ENCODE data around the gene EHMT2.

EHMT2 gene

GRCh38 chr6:31878726-31879125 lies 18.8 kb downstream of the EHMT2 start, which contains the start of gene SLC44A4:
TSS of gene SLC44A4 (minus strand) at chr6:31878997. CDS start at chr6:31878980, 17 bp downstream.
- no peaks in the 10 kb centered on the region for H3K9me3 ChIP-seq (ENCODE audit: control insufficient read depth, insufficient read depth, low read depth, low read length)
- no peak within 1 kb of the TSS for H3K9ac ChIP-seq (ENCODE audit: low read length)
- H3K36me3 ChIP-seq (ENCODE audit: control insufficient read depth, insufficient read depth, low read length) = peaks cover 41% of the 10 kb centered on the region
- no peaks in the 10 kb centered on the region for H3K4me1 ChIP-seq (ENCODE audit: control insufficient read depth, insufficient read depth, low read length)
- no peak within 1 kb of the TSS for H3K4me3 ChIP-seq (ENCODE audit: low read depth, low read length)
- H3K27me3 ChIP-seq (ENCODE audit: control insufficient read depth, insufficient read depth, low read length) = no peaks in the 10 kb centered on the region
- no peak within 1 kb of the TSS for H3K27ac ChIP-seq (ENCODE audit: low read depth, low read length)

GRCh38 chr6:31878222-31878621 lies 19.3 kb downstream of the EHMT2 start:
- no peak overlapping the region for H3K27ac ChIP-seq (ENCODE audit: low read depth, low read length)
- H3K4me3 ChIP-seq (ENCODE audit: low read depth, low read length) = no peak overlapping the region
- no peak overlapping the region for H3K9ac ChIP-seq (ENCODE audit: low read length)
- H3K4me1 ChIP-seq (ENCODE audit: control insufficient read depth, insufficient read depth, low read length) = no peaks in the 10 kb centered on the region
- no peaks in the 10 kb centered on the region for H3K27me3 ChIP-seq (ENCODE audit: control insufficient read depth, insufficient read depth, low read length)
- H3K36me3 ChIP-seq (ENCODE audit: control insufficient read depth, insufficient read depth, low read length) = peaks cover 36% of the 10 kb centered on the region
- H3K9me3 ChIP-seq (ENCODE audit: control insufficient read depth, insufficient read depth, low read depth, low read length) = no peaks in the 10 kb centered on the region

GRCh38 chr6:31877651-31878161 lies 19.8 kb downstream of the EHMT2 start:
- Histone ChIP-seq H3K27me3 (ENCODE audit: control insufficient read depth, insufficient read depth, low read length) (no peaks in the 10 kb centered on the region), H3K27ac (ENCODE audit: low read depth, low read length) (no peak overlapping the region), H3K36me3 (ENCODE audit: control insufficient read depth, insufficient read depth, low read length) (peaks cover 30% of the 10 kb centered on the region), H3K9me3 (ENCODE audit: control insufficient read depth, insufficient read depth, low read depth, low read length) (no peaks in the 10 kb centered on the region), H3K4me1 (ENCODE audit: control insufficient read depth, insufficient read depth, low read length) (no peaks in the 10 kb centered on the region), H3K4me3 (ENCODE audit: low read depth, low read length) (no peak overlapping the region), H3K9ac (ENCODE audit: low read length) (no peak overlapping the region)

- Histone ChIP-seq H3K27me3 (ENCODE audit: control insufficient read depth, insufficient read depth, low read length) (no peaks in the 10 kb centered on the region), H3K9ac (ENCODE audit: low read length) (no peak overlapping the region), H3K9me3 (ENCODE audit: control insufficient read depth, insufficient read depth, low read depth, low read length) (no peaks in the 10 kb centered on the region), H3K36me3 (ENCODE audit: control insufficient read depth, insufficient read depth, low read length) (peaks cover 25% of the 10 kb centered on the region), H3K4me1 (ENCODE audit: control insufficient read depth, insufficient read depth, low read length) (no peaks in the 10 kb centered on the region), H3K27ac (ENCODE audit: low read depth, low read length) (no peak overlapping the region), H3K4me3 (ENCODE audit: low read depth, low read length) (no peak overlapping the region)
Observed at GRCh38 chr6:31877125-31877650, 20.3 kb downstream of the EHMT2 start.

- Histone ChIP-seq H3K27me3 (ENCODE audit: control insufficient read depth, insufficient read depth, low read length) (no peaks in the 10 kb centered on the region), H3K4me3 (ENCODE audit: low read depth, low read length) (no peak overlapping the region), H3K27ac (ENCODE audit: low read depth, low read length) (no peak overlapping the region), H3K4me1 (ENCODE audit: control insufficient read depth, insufficient read depth, low read length) (peaks cover 4% of the 10 kb centered on the region), H3K9ac (ENCODE audit: low read length) (no peak overlapping the region), H3K9me3 (ENCODE audit: control insufficient read depth, insufficient read depth, low read depth, low read length) (no peaks in the 10 kb centered on the region), H3K36me3 (ENCODE audit: control insufficient read depth, insufficient read depth, low read length) (peaks cover 20% of the 10 kb centered on the region)
Observed at GRCh38 chr6:31876357-31876756, 21.1 kb downstream of the EHMT2 start.

- Histone ChIP-seq H3K27ac (ENCODE audit: low read depth, low read length) (no peak overlapping the region), H3K27me3 (ENCODE audit: control insufficient read depth, insufficient read depth, low read length) (no peaks in the 10 kb centered on the region), H3K9me3 (ENCODE audit: control insufficient read depth, insufficient read depth, low read depth, low read length) (no peaks in the 10 kb centered on the region), H3K9ac (ENCODE audit: low read length) (no peak overlapping the region), H3K4me1 (ENCODE audit: control insufficient read depth, insufficient read depth, low read length) (peaks cover 9% of the 10 kb centered on the region), H3K36me3 (ENCODE audit: control insufficient read depth, insufficient read depth, low read length) (peaks cover 15% of the 10 kb centered on the region), H3K4me3 (ENCODE audit: low read depth, low read length) (no peak overlapping the region)
Observed at GRCh38 chr6:31875877-31876276, 21.6 kb downstream of the EHMT2 start.

- Histone ChIP-seq H3K27ac (ENCODE audit: low read depth, low read length) (no peak overlapping the region), H3K36me3 (ENCODE audit: control insufficient read depth, insufficient read depth, low read length) (peaks cover 6% of the 10 kb centered on the region)
Observed at GRCh38 chr6:31874836-31875572, 22.5 kb downstream of the EHMT2 start.

GRCh38 chr6:31874084-31874670 lies 23.3 kb downstream of the EHMT2 start:
- no peaks in the 10 kb centered on the region for H3K27me3 ChIP-seq (ENCODE audit: control insufficient read depth, insufficient read depth, low read length)
- H3K9me3 ChIP-seq (ENCODE audit: control insufficient read depth, insufficient read depth, low read depth, low read length) = no peaks in the 10 kb centered on the region
- H3K9ac ChIP-seq (ENCODE audit: low read length) = no peak overlapping the region
- no peak overlapping the region for H3K27ac ChIP-seq (ENCODE audit: low read depth, low read length)
- H3K4me1 ChIP-seq (ENCODE audit: control insufficient read depth, insufficient read depth, low read length) = peaks cover 13% of the 10 kb centered on the region
- no peak overlapping the region for H3K4me3 ChIP-seq (ENCODE audit: low read depth, low read length)
- no peaks in the 10 kb centered on the region for H3K36me3 ChIP-seq (ENCODE audit: control insufficient read depth, insufficient read depth, low read length)

More at GRCh38 chr6:31874836-31875572, 22.5 kb downstream of the EHMT2 start:
- no peak overlapping the region for H3K9ac ChIP-seq (ENCODE audit: low read length)
- no peak overlapping the region for H3K4me3 ChIP-seq (ENCODE audit: low read depth, low read length)
- no peaks in the 10 kb centered on the region for H3K9me3 ChIP-seq (ENCODE audit: control insufficient read depth, insufficient read depth, low read depth, low read length)
- no peaks in the 10 kb centered on the region for H3K27me3 ChIP-seq (ENCODE audit: control insufficient read depth, insufficient read depth, low read length)
- H3K4me1 ChIP-seq (ENCODE audit: control insufficient read depth, insufficient read depth, low read length) = peaks cover 13% of the 10 kb centered on the region

GRCh38 chr6:31871046-31871659 lies 26.3 kb downstream of the EHMT2 start:
- Histone ChIP-seq H3K36me3 (ENCODE audit: control insufficient read depth, insufficient read depth, low read length) (no peaks in the 10 kb centered on the region), H3K27me3 (ENCODE audit: control insufficient read depth, insufficient read depth, low read length) (no peaks in the 10 kb centered on the region), H3K4me3 (ENCODE audit: low read depth, low read length) (no peak overlapping the region), H3K9me3 (ENCODE audit: control insufficient read depth, insufficient read depth, low read depth, low read length) (no peaks in the 10 kb centered on the region), H3K9ac (ENCODE audit: low read length) (no peak overlapping the region), H3K27ac (ENCODE audit: low read depth, low read length) (no peak overlapping the region), H3K4me1 (ENCODE audit: control insufficient read depth, insufficient read depth, low read length) (peaks cover 16% of the 10 kb centered on the region)

- H3K36me3 ChIP-seq (ENCODE audit: control insufficient read depth, insufficient read depth, low read length) = no peaks in the 10 kb centered on the region
- H3K27me3 ChIP-seq (ENCODE audit: control insufficient read depth, insufficient read depth, low read length) = no peaks in the 10 kb centered on the region
- no peak overlapping the region for H3K4me3 ChIP-seq (ENCODE audit: low read depth, low read length)
- H3K4me1 ChIP-seq (ENCODE audit: control insufficient read depth, insufficient read depth, low read length) = peaks cover 16% of the 10 kb centered on the region
- H3K9ac ChIP-seq (ENCODE audit: low read length) = no peak overlapping the region
- no peaks in the 10 kb centered on the region for H3K9me3 ChIP-seq (ENCODE audit: control insufficient read depth, insufficient read depth, low read depth, low read length)
- no peak overlapping the region for H3K27ac ChIP-seq (ENCODE audit: low read depth, low read length)
Observed at GRCh38 chr6:31870385-31870921, 27.0 kb downstream of the EHMT2 start.

Measured in HUES6 (cell line).